ENCODE measurements around the gene PACS2. TPM values are rescaled to one million over a fixed set of nuclear protein-coding genes. Genes with fewer than 3 reads are reported as not detected.

The PACS2 gene
- total RNA-seq, 1 experiment from 2014 or later: 72.5 TPM

GRCh38 chr14:105442125-105442524 is 127.6 kb downstream of the PACS2 start:
- peaks cover 16 to 37% (median 19%) of the 10 kb centered on the region in 3 experiments; a peak in 6 of 7 replicates for H3K36me3 Mint-ChIP-seq (ENCODE audit: insufficient read depth in 1 of 3, low read depth in 3 of 3)
- Histone ChIP-seq H3K9me3 (ENCODE audit: control insufficient read depth, low read depth, low read length) (no peaks in the 10 kb centered on the region), H3K9ac (ENCODE audit: extremely low read depth, insufficient read length, low read length) (no peak overlapping the region), H3K18ac (ENCODE audit: insufficient read length, low read depth, low read length) (no peak overlapping the region), H3K4me1 (ENCODE audit: insufficient read depth, low read length) (no peaks in the 10 kb centered on the region), H3K79me2 (ENCODE audit: insufficient read depth, low read length) (peaks cover 5% of the 10 kb centered on the region; the same call in 1 of the 2 replicates), H3K27me3 (ENCODE audit: insufficient read depth, low read length) (no peaks in the 10 kb centered on the region), H2BK15ac (ENCODE audit: low read depth, low read length) (no peak overlapping the region), H3K23ac (ENCODE audit: insufficient read length, low read depth, low read length) (no peak overlapping the region), H3K23me2 (ENCODE audit: insufficient read length, low read depth, low read length, poor library complexity, severe bottlenecking) (no peaks in the 10 kb centered on the region), H3K27ac (ENCODE audit: insufficient read length, low read depth, low read length) (no peak overlapping the region), H3K14ac (ENCODE audit: insufficient read depth, low read length) (no peak overlapping the region), H4K5ac (ENCODE audit: insufficient read length, low read depth, low read length) (no peak overlapping the region), H3K79me1 (ENCODE audit: insufficient read depth, low read depth, low read length, poor library complexity, severe bottlenecking) (peaks cover 2% of the 10 kb centered on the region), H3K4ac (ENCODE audit: low read depth, low read length) (no peak overlapping the region), H4K20me1 (ENCODE audit: control insufficient read depth, insufficient read depth, insufficient read length) (no peaks in the 10 kb centered on the region), H3K4me2 (ENCODE audit: insufficient read depth, insufficient read length, low read length) (no peak overlapping the region), H4K8ac (replicated peaks; ENCODE audit: insufficient read length, low read depth, low read length) (no peak overlapping the region), H3K56ac (ENCODE audit: insufficient read length, low read depth, low read length) (no peak overlapping the region), H2AK5ac (ENCODE audit: insufficient read length, low read length) (no peak overlapping the region), H2BK5ac (ENCODE audit: insufficient read length, low read length) (no peak overlapping the region), H3T11ph (ENCODE audit: low read length) (no peak overlapping the region), H2BK20ac (ENCODE audit: low read depth, low read length, poor library complexity, severe bottlenecking) (no peak overlapping the region), H2AFZ (ENCODE audit: low read length) (no peak overlapping the region), H2BK12ac (ENCODE audit: insufficient read length, low read depth, low read length) (no peak overlapping the region), H4K91ac (ENCODE audit: insufficient read length, low read depth, low read length) (no peak overlapping the region), H2BK120ac (ENCODE audit: low read depth, low read length, poor library complexity, severe bottlenecking) (no peak overlapping the region)
- no peak for TF ChIP-seq CTCF (conservative IDR thresholded peaks at IDR 0.05)
- no peak overlapping the region for H3K4me3 Mint-ChIP-seq
- H3K27me3 Mint-ChIP-seq (ENCODE audit: low read depth): no peaks in the 10 kb centered on the region
- WGBS (ENCODE audit: extremely low coverage, insufficient read length, low lambda C conversion rate): no CpG with 5 or more reads among the region's 17 CpGs
- H3K27ac Mint-ChIP-seq: peak overlapping the region in 2 of 3 experiments; percentile 3; a peak in 2 of 7 replicates
- no peak for DNase-seq
- no peaks in the 10 kb centered on the region for H3K9me3 Mint-ChIP-seq
- H3K4me1 Mint-ChIP-seq: no peaks in the 10 kb centered on the region
